ENCODE data around the gene MDGA2.
"Not testable (repeated sequence)": the region's sequence is repeated elsewhere in the genome, so short reads cannot be mapped to it uniquely, and the experiment has no call there.

The MDGA2 gene

GRCh38 chr14:46920542-46920941 lies 754.9 kb downstream of the MDGA2 start:
- no peak for DNase-seq (ENCODE audit: low spot score)

- not testable (repeated sequence) for DNase-seq (ENCODE audit: low spot score)
These were observed 759.9 kb downstream of the MDGA2 start for GRCh38 chr14:46915539-46915938.

- DNase-seq (ENCODE audit: low spot score) = no peak
These were observed 772.6 kb downstream of the MDGA2 start for GRCh38 chr14:46902837-46903236.

GRCh38 chr14:46894476-46894875 lies 780.9 kb downstream of the MDGA2 start:
- DNase-seq (ENCODE audit: low spot score) = no peak

GRCh38 chr14:46887144-46887543 lies 788.3 kb downstream of the MDGA2 start:
- DNase-seq (ENCODE audit: low spot score) = no peak

DNA sequence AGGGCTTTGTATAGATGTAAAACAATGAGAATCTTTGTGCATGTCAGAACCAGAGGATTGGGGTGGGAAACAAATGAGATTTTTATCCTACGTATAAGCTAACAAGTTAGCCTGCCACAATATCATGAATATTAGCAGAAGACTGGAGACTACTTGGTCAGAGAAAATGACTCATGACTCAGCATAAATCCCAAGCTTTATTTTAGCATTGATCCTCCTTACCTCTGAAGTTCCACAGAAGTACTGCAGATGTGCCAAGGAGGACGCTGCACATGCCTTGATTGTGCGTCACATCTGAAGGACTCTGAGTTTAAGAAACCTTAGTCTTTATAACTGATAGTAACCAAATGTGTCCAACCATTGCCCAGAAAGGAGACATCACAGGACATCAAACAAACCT lies 789.8 kb downstream of the MDGA2 start:
- DNase-seq (ENCODE audit: low spot score) = no peak

GRCh38 chr14:46861753-46862152 lies 813.7 kb downstream of the MDGA2 start:
- no peak for DNase-seq (ENCODE audit: low spot score)

DNA sequence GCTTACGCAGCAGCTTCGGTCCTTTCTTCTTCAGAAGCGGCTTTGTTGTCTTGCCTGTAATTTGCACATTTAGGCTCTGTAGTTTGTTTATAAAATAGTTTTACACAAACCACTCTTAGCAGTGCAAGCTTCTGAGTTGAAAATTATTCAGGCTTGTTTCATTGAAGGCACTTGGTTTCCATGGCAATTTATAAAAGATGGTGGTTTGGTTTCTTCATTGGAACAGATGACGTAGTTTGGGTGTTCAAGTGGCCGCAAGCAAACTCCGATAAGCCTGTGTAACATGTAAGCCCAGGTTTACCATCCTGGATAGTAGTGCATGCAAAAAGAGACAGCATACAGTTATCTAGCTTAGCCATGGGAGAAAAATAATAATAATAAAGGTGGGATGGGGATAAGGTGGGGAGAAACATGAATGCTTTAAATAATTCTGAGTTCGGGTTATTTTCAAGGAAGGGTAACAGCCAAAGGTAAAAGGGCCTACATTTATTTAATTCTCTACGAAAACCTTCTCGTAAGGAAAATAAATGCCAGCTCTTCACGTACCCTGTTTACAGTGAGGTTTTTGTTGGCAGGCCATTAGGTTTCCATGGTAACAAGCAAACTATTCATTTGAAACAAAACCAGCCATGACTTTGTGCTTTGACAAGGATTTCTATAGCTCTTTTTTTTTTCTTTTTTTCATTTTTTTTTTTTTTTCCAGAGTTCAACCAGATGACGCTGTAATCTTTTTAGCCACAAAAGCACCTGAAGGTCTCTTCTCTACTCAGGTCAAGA lies 834.3 kb downstream of the MDGA2 start:
- no peak for DNase-seq (ENCODE audit: low spot score)

DNA sequence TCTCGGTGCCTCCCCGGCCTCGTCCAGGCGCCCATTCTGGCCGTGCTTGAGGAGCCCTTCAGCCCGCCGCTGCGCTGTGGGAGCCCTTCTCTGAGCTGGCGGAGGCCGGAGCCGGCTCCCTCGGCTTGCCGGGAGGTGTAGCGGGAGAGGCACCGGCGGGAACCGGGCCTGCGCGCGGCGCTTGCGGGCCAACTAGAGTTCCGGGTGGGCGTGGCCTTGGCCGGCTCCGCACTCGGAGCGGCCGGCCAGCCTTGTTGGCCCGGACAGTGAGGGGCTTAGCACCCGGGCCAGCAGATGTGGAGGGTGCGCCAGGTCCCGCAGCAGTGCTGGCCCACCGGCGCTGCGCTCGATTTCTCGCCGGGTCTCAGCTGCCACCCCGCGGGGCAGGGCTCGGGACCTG lies 855.1 kb downstream of the MDGA2 start:
- DNase-seq (ENCODE audit: low spot score) = no peak

DNA sequence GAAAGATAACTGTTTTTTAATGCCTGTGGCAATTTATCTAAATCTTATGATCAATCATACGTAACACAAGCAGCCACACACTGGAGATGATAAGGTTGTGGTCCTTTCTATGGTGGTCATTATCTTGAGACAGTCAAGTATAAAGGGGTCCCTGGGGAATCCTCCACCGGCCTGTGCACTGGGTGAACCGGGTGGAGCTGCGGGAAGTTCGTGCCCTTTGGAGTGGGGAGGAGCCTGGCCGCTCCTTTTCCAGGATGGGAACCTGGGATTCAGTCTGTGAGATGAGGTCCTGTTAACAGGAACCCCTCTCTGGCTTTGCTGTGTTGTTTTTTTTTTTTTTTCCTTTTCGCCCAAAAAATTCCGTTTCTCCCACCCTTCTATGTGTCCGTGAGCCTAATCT lies 856.3 kb downstream of the MDGA2 start:
- DNase-seq (ENCODE audit: low spot score) = no peak

- no peak for DNase-seq (ENCODE audit: low spot score)
These were observed 857.3 kb downstream of the MDGA2 start for GRCh38 chr14:46818147-46818546.

GRCh38 chr14:46793144-46793543 lies 882.3 kb downstream of the MDGA2 start:
- no peak for DNase-seq (ENCODE audit: low spot score)
